LNCaP clone FGC (cell line): ENCODE measurements around the gene MIEF2.

Source experiments
- DNase-seq: peaks from one replicate; pipeline ENCODE4 v3.0.0-alpha.2; 2011; ENCODE audit warnings: low read depth
- H3K4me3 ChIP-seq: 2 replicates; pipeline ENCODE4 v1.5.1; 2011; ENCODE audit warnings: mild to moderate bottlenecking, low read depth, low read length, control low read depth
- TF ChIP-seq, protein P1 (sequence below): IDR thresholded peaks from 2 replicates; pipeline ENCODE4 v1.5.1; 2012; ENCODE audit warnings: mild to moderate bottlenecking; ENCODE audit not compliant: control insufficient read depth, insufficient read depth; ENCODE audit errors: extremely low read depth

Gene MIEF2

DNA sequence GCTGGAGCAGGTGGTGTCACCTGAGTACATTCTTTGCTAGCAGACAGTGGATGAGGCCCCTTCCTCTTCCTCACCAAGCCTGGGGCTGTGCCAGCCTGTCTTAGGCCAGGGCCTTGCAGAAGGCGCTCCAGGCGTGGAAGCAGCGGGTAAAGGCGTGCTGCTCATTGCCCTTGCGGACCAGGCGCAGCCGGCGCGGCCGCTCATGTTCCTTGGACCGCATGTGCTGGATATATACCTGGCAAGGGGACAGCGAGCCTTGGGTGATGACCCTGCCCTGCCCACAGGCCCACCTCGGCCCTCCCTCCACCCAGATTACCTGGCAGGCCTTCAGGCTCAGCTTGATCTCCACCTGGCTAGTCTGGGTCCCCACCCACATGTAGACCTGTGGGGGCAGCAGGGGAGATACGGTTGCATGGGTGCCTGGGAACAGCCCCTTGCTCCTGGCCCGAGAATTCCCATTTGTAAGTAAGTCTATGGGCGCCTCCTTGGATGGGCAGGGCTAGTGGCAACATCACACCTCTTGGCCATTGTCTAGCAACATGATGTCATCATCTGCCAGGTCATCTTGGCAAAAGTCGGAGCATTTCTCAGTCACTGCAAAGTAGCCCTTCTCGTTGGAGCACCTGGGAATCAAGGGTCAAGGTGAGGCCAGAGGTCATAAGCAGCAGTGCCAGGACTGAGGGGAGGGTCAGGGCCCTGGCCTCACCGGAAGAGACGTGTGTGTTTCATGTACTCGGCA, 15.3 kb upstream of the MIEF2 start:
- no peak for DNase-seq
- TF ChIP-seq, protein P1, sequence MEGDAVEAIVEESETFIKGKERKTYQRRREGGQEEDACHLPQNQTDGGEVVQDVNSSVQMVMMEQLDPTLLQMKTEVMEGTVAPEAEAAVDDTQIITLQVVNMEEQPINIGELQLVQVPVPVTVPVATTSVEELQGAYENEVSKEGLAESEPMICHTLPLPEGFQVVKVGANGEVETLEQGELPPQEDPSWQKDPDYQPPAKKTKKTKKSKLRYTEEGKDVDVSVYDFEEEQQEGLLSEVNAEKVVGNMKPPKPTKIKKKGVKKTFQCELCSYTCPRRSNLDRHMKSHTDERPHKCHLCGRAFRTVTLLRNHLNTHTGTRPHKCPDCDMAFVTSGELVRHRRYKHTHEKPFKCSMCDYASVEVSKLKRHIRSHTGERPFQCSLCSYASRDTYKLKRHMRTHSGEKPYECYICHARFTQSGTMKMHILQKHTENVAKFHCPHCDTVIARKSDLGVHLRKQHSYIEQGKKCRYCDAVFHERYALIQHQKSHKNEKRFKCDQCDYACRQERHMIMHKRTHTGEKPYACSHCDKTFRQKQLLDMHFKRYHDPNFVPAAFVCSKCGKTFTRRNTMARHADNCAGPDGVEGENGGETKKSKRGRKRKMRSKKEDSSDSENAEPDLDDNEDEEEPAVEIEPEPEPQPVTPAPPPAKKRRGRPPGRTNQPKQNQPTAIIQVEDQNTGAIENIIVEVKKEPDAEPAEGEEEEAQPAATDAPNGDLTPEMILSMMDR: no peak
- no peak overlapping the region for H3K4me3 ChIP-seq

DNA sequence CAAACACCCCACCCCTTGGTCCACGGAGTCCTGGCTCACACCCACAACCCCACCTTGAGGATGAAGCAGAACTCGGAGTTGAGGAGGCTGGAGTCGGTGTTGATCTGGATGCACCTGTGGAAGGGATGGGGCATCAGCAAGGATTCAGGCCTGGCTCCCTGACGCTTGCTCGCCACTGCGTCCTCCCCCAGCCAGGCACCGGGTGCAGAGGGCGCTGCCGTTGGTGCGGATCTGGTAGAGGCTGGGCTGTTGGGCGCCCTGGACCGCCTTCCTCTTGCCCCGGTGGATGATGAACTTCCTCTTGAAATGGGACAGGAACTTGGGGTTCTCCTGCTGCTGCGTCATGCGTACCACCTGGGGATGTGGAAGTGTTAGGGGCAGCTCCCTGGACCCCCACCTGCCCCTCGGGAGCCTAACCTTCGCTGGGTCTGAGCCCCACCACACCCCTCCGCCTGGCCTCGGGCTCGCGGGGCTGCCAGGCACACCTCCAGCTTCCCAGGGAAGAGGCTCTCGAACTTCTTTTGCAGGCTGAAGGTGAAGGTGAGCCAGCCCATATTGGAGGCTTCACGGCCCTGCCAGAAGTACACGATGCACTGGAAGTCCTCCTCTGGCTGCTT, 14.2 kb upstream of the MIEF2 start:
- H3K4me3 ChIP-seq: no peak overlapping the region
- TF ChIP-seq, protein P1: no peak
- DNase-seq: no peak

DNA sequence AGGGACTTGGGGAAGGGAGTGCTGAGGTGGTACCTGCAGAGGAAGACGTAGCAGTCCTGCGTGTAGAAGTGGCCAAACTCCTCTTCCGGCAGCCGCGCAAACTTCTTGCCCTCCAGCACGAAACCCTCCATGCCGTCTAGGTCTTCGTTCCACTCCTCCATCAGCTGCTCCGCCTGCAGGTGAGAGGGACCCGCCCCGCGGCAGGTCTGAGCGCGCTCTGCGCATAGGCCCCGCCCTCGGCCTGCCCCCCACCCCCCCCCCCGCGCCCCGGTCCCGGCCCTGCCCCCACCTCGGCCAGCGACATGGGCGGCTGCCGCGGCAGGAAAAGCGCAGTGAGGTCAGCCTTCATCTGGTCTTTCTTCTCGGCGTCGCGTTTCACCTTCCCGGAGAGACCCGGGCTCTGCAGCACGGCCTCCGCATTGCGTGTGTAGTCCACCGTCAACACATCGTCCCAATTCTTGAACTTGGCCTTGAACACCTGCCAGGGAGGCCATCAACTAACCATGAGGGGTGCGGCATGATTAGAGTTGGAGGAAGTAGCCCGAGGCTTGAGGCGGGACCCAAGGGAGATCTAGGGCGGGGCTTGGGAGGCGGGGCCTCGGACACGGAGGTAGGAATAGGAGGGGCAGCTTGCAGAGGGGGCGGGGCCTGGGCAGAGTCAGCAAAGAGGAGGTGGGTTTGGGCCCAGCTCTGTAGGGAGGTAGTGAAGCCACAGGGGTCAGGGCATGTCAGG, 13.4 kb upstream of the MIEF2 start:
- TF ChIP-seq, protein P1: no peak
- H3K4me3 ChIP-seq: no peak overlapping the region
- DNase-seq: no peak

DNA sequence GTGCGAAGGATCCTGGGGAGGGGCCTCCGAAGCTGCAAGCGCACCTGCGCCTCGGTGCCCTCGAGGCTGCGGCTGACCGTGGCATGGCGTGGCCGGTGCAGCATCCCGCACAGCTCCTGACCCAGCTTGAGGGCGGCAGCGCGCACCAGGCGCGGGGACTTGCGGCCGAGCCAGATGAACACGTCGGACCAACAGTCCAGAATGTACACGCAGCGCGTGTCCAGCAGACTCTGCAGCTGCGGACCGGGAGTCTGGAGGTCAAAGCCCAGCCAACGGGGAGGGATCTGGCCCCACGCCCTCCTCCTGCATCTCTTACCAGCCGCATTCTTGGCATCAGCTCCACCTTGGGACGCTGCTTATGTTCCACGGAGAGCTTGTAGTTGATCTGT, 12.9 kb upstream of the MIEF2 start:
- no peak for DNase-seq
- TF ChIP-seq, protein P1: no peak
- no peak overlapping the region for H3K4me3 ChIP-seq

DNA sequence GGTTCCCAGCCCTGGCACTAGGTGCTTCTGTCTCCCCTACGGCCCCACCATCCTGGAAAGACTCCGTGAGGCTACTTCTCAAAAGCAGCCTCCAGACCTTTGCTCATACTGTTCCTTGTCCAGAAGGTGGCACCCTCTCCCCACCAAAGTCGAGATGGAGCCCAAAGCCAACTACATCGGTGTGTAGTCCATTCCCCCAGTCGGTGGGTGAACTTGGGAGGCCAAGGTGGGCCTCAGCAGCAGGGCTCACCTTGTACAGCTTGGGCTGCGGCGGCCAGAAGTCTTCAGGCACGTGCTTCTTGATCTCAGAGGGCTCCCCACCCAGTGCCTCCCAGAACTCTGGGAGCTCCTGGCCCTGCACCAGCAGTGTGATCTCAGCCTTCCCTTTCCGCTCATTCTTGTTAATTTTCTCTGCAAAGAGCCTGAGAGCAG, 12.1 kb upstream of the MIEF2 start:
- H3K4me3 ChIP-seq: no peak overlapping the region
- TF ChIP-seq, protein P1: peak; percentile 73
- DNase-seq: no peak

DNA sequence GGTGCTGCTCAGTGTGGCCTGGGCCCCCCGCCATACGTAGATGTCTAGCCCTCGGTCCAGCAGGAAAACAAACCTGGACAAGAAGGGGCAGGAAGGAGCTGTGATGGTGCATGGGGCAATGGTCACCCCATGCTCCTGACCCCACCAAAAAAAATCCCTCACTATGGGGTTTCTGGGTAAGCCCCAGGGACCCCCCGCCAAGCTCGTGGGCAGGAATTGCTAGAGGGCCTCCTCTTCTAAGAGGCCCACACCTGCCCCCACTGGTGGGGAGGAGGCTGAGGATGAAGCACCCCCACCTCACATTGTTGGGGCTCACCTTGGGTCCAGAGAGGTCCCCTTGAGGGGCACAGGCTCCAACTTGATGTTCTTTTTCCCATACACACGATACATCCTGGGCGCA, 11.7 kb upstream of the MIEF2 start:
- DNase-seq: no peak
- TF ChIP-seq, protein P1: no peak

More for the DNA sequence above, 11.7 kb upstream of the MIEF2 start:
- H3K4me3 ChIP-seq: no peak overlapping the region
